GM12891 (cell line): ENCODE measurements around the gene NDUFB7.
"Not testable (repeated sequence)": the region's sequence is repeated elsewhere in the genome, so short reads cannot be mapped to it uniquely, and the experiment has no call there.

Source experiments
- POLR2A ChIP-seq: IDR thresholded peaks from 2 replicates; pipeline ENCODE4 v1.6.1; 2011; ENCODE audit warnings: low read depth, low read length, control low read depth
- POLR2AphosphoS5 ChIP-seq: IDR thresholded peaks from 2 replicates; pipeline ENCODE4 v1.6.1; 2011; ENCODE audit warnings: low read depth, low read length, control low read depth
- TAF1 ChIP-seq: IDR thresholded peaks from 2 replicates; pipeline ENCODE4 v1.6.1; 2011; ENCODE audit warnings: low read depth, low read length, control low read depth

DNA sequence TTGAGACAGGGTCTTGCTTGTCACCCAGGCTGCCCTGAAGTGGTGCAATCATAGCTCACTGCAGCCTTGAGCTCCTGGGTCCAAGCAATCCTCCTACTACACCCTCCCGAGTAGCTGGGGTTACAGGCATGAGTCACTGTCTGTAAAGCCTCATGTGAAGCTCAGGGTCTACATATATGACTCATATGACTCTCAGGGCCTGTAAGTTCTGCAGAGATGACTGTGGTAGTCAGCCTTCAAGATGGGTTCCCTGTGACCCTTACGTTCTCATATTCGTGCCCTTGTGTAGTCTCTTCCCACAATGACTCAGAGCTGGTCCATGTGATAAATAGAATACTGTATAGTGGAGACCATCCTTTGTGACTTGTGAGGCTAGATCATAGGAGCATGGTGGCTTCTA is 13.3 kb upstream of the NDUFB7 start:
- TF ChIP-seq POLR2AphosphoS5, POLR2A, TAF1: not testable (repeated sequence)
